ENCODE results near the gene DCAF4. TPM values are rescaled to one million over a fixed set of nuclear protein-coding genes. Genes with fewer than 3 reads are reported as not detected.

DCAF4 gene
- total and polyA plus RNA-seq, 5 donors from 2014 or later = 7.1 to 32.6 (median 10.6) TPM

- no peaks in the 10 kb centered on the region for H3K4me1 ChIP-seq (ENCODE audit: control insufficient read depth, insufficient read depth, low read length, poor library complexity, severe bottlenecking)
Measured at GRCh38 chr14:72901361-72901760, 24.9 kb upstream of the DCAF4 start.

GRCh38 chr14:72902801-72903530, 23.3 kb upstream of the DCAF4 start:
- ATAC-seq (ENCODE audit: low read depth in 2 of 2) (no peak), DNase-seq (no peak)
- Histone ChIP-seq H3K36me3 (ENCODE audit: control insufficient read depth, insufficient read depth, low read length) (no peaks in the 10 kb centered on the region), H3K4me3 (ENCODE audit: low read depth, low read length) (no peak overlapping the region), H3K4me1 (ENCODE audit: control insufficient read depth, insufficient read depth, low read length, poor library complexity, severe bottlenecking) (no peaks in the 10 kb centered on the region), H3K9me3 (ENCODE audit: control insufficient read depth in 2 of 2, low read length in 2 of 2) (no peaks in the 10 kb centered on the region), H3K27me3 (ENCODE audit: control insufficient read depth, insufficient read depth, low read length) (peaks cover 4% of the 10 kb centered on the region), H3K27ac (ENCODE audit: insufficient read depth, low read length, poor library complexity, severe bottlenecking) (no peak overlapping the region)
- Mint-ChIP-seq H3K9me3 (peaks cover 0 to 1% (median 0%) of the 10 kb centered on the region in 7 donors), H3K4me3 (no peak overlapping the region), H3K4me1 (peaks cover 0 to 4% (median 1%) of the 10 kb centered on the region in 4 donors), H3K27ac (no peak overlapping the region), H3K27me3 (peaks cover 15% of the 10 kb centered on the region), H3K36me3 (no peaks in the 10 kb centered on the region)

More at GRCh38 chr14:72901361-72901760, 24.9 kb upstream of the DCAF4 start:
- Histone ChIP-seq H3K36me3 (ENCODE audit: control insufficient read depth, insufficient read depth, low read length) (no peaks in the 10 kb centered on the region), H3K27me3 (ENCODE audit: control insufficient read depth, insufficient read depth, low read length) (peaks cover 10% of the 10 kb centered on the region), H3K9me3 (ENCODE audit: control insufficient read depth in 2 of 2, low read length in 2 of 2) (no peaks in the 10 kb centered on the region), H3K27ac (ENCODE audit: insufficient read depth, low read length, poor library complexity, severe bottlenecking) (no peak overlapping the region), H3K4me3 (ENCODE audit: low read depth, low read length) (no peak overlapping the region)
- H3K36me3 Mint-ChIP-seq = no peaks in the 10 kb centered on the region
- no peak overlapping the region for H3K27ac Mint-ChIP-seq
- H3K9me3 Mint-ChIP-seq = peaks cover 0 to 1% (median 0%) of the 10 kb centered on the region in 7 donors
- peaks cover 14% of the 10 kb centered on the region for H3K27me3 Mint-ChIP-seq
- H3K4me1 Mint-ChIP-seq = peaks cover 0 to 4% (median 0%) of the 10 kb centered on the region in 4 donors
- DNase-seq (no peak), ATAC-seq (ENCODE audit: low read depth in 2 of 2) (no peak)
- no peak overlapping the region for H3K4me3 Mint-ChIP-seq

GRCh38 chr14:72903716-72904115, 22.5 kb upstream of the DCAF4 start:
- Histone ChIP-seq H3K4me3 (ENCODE audit: low read depth, low read length) (no peak overlapping the region), H3K4me1 (ENCODE audit: control insufficient read depth, insufficient read depth, low read length, poor library complexity, severe bottlenecking) (no peaks in the 10 kb centered on the region), H3K9me3 (ENCODE audit: control insufficient read depth in 2 of 2, low read length in 2 of 2) (no peaks in the 10 kb centered on the region), H3K27ac (ENCODE audit: insufficient read depth, low read length, poor library complexity, severe bottlenecking) (no peak overlapping the region), H3K36me3 (ENCODE audit: control insufficient read depth, insufficient read depth, low read length) (no peaks in the 10 kb centered on the region), H3K27me3 (ENCODE audit: control insufficient read depth, insufficient read depth, low read length) (peaks cover 6% of the 10 kb centered on the region)
- Mint-ChIP-seq H3K4me1 (peaks cover 0 to 4% (median 1%) of the 10 kb centered on the region in 4 donors), H3K27ac (no peak overlapping the region), H3K27me3 (peaks cover 15% of the 10 kb centered on the region), H3K4me3 (no peak overlapping the region), H3K9me3 (peaks cover 0 to 2% (median 0%) of the 10 kb centered on the region in 7 donors), H3K36me3 (no peaks in the 10 kb centered on the region)
- ATAC-seq (ENCODE audit: low read depth in 2 of 2) = no peak
- no peak for DNase-seq

GRCh38 chr14:72904218-72904617, 22.0 kb upstream of the DCAF4 start:
- H3K9me3 ChIP-seq (ENCODE audit: control insufficient read depth in 2 of 2, low read length in 2 of 2) = no peaks in the 10 kb centered on the region
- Mint-ChIP-seq H3K4me3 (no peak overlapping the region), H3K36me3 (no peaks in the 10 kb centered on the region), H3K27me3 (peaks cover 16% of the 10 kb centered on the region), H3K27ac (no peak overlapping the region), H3K4me1 (peaks cover 0 to 8% (median 3%) of the 10 kb centered on the region in 4 donors), H3K9me3 (peaks cover 0 to 2% (median 0%) of the 10 kb centered on the region in 7 donors)
- peaks cover 6% of the 10 kb centered on the region for H3K27me3 ChIP-seq (ENCODE audit: control insufficient read depth, insufficient read depth, low read length)
- no peaks in the 10 kb centered on the region for H3K36me3 ChIP-seq (ENCODE audit: control insufficient read depth, insufficient read depth, low read length)
- H3K4me1 ChIP-seq (ENCODE audit: control insufficient read depth, insufficient read depth, low read length, poor library complexity, severe bottlenecking) = no peaks in the 10 kb centered on the region
- ATAC-seq (ENCODE audit: low read depth in 2 of 2) = no peak
- no peak overlapping the region for H3K27ac ChIP-seq (ENCODE audit: insufficient read depth, low read length, poor library complexity, severe bottlenecking)
- no peak for DNase-seq
- H3K4me3 ChIP-seq (ENCODE audit: low read depth, low read length) = no peak overlapping the region

GRCh38 chr14:72904840-72905561, 21.3 kb upstream of the DCAF4 start:
- H3K27me3 ChIP-seq (ENCODE audit: control insufficient read depth, insufficient read depth, low read length) = peaks cover 6% of the 10 kb centered on the region
- no peaks in the 10 kb centered on the region for H3K36me3 ChIP-seq (ENCODE audit: control insufficient read depth, insufficient read depth, low read length)
- H3K27ac ChIP-seq (ENCODE audit: insufficient read depth, low read length, poor library complexity, severe bottlenecking) = no peak overlapping the region
- Mint-ChIP-seq H3K27me3 (peaks cover 20% of the 10 kb centered on the region), H3K27ac (no peak overlapping the region), H3K36me3 (no peaks in the 10 kb centered on the region), H3K9me3 (peaks cover 0 to 2% (median 0%) of the 10 kb centered on the region in 7 donors), H3K4me1 (peaks cover 0 to 10% (median 4%) of the 10 kb centered on the region in 4 donors), H3K4me3 (no peak overlapping the region)
- no peak overlapping the region for H3K4me3 ChIP-seq (ENCODE audit: low read depth, low read length)
- no peaks in the 10 kb centered on the region for H3K9me3 ChIP-seq (ENCODE audit: control insufficient read depth in 2 of 2, low read length in 2 of 2)
- ATAC-seq (ENCODE audit: low read depth in 2 of 2) (peak; percentile 69 to 73), DNase-seq (peak; percentile 46 to 70 (median 69))
- no peaks in the 10 kb centered on the region for H3K4me1 ChIP-seq (ENCODE audit: control insufficient read depth, insufficient read depth, low read length, poor library complexity, severe bottlenecking)

- Histone ChIP-seq H3K4me3 (ENCODE audit: low read depth, low read length) (no peak overlapping the region), H3K4me1 (ENCODE audit: control insufficient read depth, insufficient read depth, low read length, poor library complexity, severe bottlenecking) (no peaks in the 10 kb centered on the region), H3K27me3 (ENCODE audit: control insufficient read depth, insufficient read depth, low read length) (peaks cover 8% of the 10 kb centered on the region), H3K27ac (ENCODE audit: insufficient read depth, low read length, poor library complexity, severe bottlenecking) (no peak overlapping the region), H3K9me3 (ENCODE audit: control insufficient read depth in 2 of 2, low read length in 2 of 2) (no peaks in the 10 kb centered on the region), H3K36me3 (ENCODE audit: control insufficient read depth, insufficient read depth, low read length) (no peaks in the 10 kb centered on the region)
- H3K9me3 Mint-ChIP-seq = peaks cover 0 to 2% (median 0%) of the 10 kb centered on the region in 7 donors
- peaks cover 22% of the 10 kb centered on the region for H3K27me3 Mint-ChIP-seq
- H3K36me3 Mint-ChIP-seq = no peaks in the 10 kb centered on the region
- H3K4me3 Mint-ChIP-seq = no peak overlapping the region
- DNase-seq (no peak), ATAC-seq (ENCODE audit: low read depth in 2 of 2) (no peak)
- no peak overlapping the region for H3K27ac Mint-ChIP-seq
- H3K4me1 Mint-ChIP-seq = peaks cover 0 to 10% (median 4%) of the 10 kb centered on the region in 4 donors
Measured at GRCh38 chr14:72906316-72906715, 19.9 kb upstream of the DCAF4 start.

- H3K27ac ChIP-seq (ENCODE audit: insufficient read depth, low read length, poor library complexity, severe bottlenecking) = no peak overlapping the region
- no peak overlapping the region for H3K4me3 Mint-ChIP-seq
- peaks cover 20% of the 10 kb centered on the region for H3K27me3 Mint-ChIP-seq
- H3K36me3 ChIP-seq (ENCODE audit: control insufficient read depth, insufficient read depth, low read length) = no peaks in the 10 kb centered on the region
- DNase-seq = no peak
- no peaks in the 10 kb centered on the region for H3K9me3 ChIP-seq (ENCODE audit: control insufficient read depth in 2 of 2, low read length in 2 of 2)
- no peak for ATAC-seq (ENCODE audit: low read depth in 2 of 2)
- no peak overlapping the region for H3K4me3 ChIP-seq (ENCODE audit: low read depth, low read length)
- no peaks in the 10 kb centered on the region for H3K36me3 Mint-ChIP-seq
- no peaks in the 10 kb centered on the region for H3K4me1 ChIP-seq (ENCODE audit: control insufficient read depth, insufficient read depth, low read length, poor library complexity, severe bottlenecking)
- H3K27ac Mint-ChIP-seq = no peak overlapping the region
- peaks cover 11% of the 10 kb centered on the region for H3K27me3 ChIP-seq (ENCODE audit: control insufficient read depth, insufficient read depth, low read length)
- peaks cover 0 to 2% (median 0%) of the 10 kb centered on the region in 7 donors for H3K9me3 Mint-ChIP-seq
- peaks cover 0 to 10% (median 4%) of the 10 kb centered on the region in 4 donors for H3K4me1 Mint-ChIP-seq
Measured at GRCh38 chr14:72906879-72907278, 19.4 kb upstream of the DCAF4 start.

Data from CD4-positive, CD25-positive, alpha-beta regulatory T cell (primary cell).